Kidney epithelial cell (primary cell): ENCODE data around the gene TSSC4. TPM values are rescaled to one million over a fixed set of nuclear protein-coding genes. Genes with fewer than 3 reads are reported as not detected.

Experiments
- DNase-seq: peaks from one replicate; pipeline ENCODE4 v3.0.0-alpha.2; 2010; ENCODE audit warnings: low read depth
- H3K27me3 ChIP-seq: 2 replicates; pipeline ENCODE4 v1.6.0; 2011; ENCODE audit warnings: low read length; ENCODE audit not compliant: control insufficient read depth, insufficient read depth
- H3K36me3 ChIP-seq: 2 replicates; pipeline ENCODE4 v1.5.1; 2011; ENCODE audit warnings: low read length; ENCODE audit not compliant: control insufficient read depth, insufficient read depth
- H3K4me3 ChIP-seq: 2 replicates; pipeline ENCODE4 v1.5.1; 2011; ENCODE audit warnings: low read depth, mild to moderate bottlenecking, control low read depth, low read length
- total RNA-seq: library from RNA; depleted of rRNA; stranded (reverse); fragments of >200 nt; gene quantifications from 2 replicates; pipeline ENCODE4 v1.2.3, GENCODE V29; 2015
- TF ChIP-seq, protein P1 (sequence below): IDR thresholded peaks from 2 replicates; pipeline ENCODE4 v1.5.1; 2011; ENCODE audit warnings: mild to moderate bottlenecking, moderate library complexity, low read length, control low read depth, inconsistent platforms; ENCODE audit not compliant: insufficient read depth, poor library complexity, severe bottlenecking

Gene TSSC4
- total RNA-seq, 1 donor from 2014 or later, result 62.0 TPM

DNA sequence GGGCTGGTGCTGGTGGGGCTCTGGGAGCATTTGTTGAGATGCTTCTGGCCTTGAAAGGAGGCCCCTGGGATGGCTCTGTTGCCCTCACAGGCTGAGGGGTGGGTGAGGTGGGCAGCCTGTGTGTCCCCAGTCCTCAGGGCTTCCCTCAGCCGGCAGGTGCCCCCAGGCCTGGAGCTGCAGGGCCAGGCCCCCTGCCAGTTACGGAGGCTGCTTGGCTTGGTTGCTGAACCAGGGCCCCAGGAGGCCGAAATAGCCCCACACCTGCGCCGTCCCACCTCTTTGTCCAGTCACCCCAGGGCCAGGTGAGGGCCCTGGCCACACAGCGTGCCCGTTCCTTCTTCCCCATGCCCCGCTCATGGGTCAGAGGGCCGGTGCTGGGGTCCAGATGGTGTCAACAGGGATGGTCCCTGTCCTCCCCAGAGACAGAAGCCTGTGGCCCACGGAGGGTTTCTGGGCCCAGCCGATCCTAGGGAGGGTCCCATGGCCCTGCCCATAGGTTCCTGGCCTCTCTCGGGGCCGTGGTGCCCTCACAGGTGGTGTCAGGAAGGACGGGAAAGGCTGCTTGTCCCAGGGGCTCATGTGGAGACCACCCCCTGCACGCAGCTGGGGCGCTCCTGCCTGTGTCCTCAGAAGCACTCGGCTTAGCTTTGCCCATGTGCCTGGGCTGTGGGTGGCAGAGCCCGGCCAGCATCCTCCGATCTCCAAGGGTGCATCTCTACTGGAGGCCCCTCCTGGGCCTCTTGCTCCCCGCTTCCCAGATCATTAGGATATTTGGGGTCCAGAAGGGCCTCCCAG is 9.2 kb upstream of the TSSC4 start:
- Histone ChIP-seq H3K27me3 (no peaks in the 10 kb centered on the region), H3K4me3 (no peak overlapping the region), H3K36me3 (peaks cover 2% of the 10 kb centered on the region)
- DNase-seq, result no peak
- TF ChIP-seq, protein P1, sequence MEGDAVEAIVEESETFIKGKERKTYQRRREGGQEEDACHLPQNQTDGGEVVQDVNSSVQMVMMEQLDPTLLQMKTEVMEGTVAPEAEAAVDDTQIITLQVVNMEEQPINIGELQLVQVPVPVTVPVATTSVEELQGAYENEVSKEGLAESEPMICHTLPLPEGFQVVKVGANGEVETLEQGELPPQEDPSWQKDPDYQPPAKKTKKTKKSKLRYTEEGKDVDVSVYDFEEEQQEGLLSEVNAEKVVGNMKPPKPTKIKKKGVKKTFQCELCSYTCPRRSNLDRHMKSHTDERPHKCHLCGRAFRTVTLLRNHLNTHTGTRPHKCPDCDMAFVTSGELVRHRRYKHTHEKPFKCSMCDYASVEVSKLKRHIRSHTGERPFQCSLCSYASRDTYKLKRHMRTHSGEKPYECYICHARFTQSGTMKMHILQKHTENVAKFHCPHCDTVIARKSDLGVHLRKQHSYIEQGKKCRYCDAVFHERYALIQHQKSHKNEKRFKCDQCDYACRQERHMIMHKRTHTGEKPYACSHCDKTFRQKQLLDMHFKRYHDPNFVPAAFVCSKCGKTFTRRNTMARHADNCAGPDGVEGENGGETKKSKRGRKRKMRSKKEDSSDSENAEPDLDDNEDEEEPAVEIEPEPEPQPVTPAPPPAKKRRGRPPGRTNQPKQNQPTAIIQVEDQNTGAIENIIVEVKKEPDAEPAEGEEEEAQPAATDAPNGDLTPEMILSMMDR, result no peak

DNA sequence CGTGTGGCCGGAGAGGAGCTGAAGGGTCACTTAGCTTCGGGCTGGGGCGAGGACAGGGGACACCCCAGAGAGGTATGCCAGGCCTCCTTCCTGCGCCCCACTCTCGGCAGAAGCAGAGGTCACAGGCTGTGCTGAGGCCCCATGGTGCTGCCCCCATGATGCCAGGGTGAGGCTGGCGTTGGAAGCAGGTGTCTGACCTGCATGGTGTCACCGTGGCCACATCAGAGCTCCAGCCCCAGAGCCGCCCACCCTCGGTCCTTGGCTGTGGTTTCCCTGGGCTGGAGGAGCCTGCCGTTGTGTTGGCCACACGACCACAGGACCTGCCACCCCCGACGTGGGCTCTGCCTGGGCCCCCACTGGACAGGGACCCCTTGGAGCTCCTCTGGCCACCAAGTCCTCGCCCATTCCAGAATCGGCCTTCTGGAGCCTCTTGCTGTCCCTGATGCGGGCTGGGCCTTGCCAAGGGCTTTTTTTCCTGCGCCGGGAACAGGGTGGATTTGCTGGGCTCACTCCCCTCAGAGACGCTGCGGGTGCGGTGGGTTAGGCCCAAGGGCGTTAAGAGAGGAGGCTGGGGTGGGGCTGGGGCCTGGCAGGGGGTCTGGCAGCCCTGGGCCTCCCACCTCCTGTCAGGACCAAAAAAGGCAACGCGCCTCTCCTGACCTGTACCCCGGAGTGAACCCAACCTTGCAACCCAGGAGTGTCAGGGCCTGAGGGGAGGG is 8.2 kb upstream of the TSSC4 start:
- TF ChIP-seq, protein P1, result no peak

DNA sequence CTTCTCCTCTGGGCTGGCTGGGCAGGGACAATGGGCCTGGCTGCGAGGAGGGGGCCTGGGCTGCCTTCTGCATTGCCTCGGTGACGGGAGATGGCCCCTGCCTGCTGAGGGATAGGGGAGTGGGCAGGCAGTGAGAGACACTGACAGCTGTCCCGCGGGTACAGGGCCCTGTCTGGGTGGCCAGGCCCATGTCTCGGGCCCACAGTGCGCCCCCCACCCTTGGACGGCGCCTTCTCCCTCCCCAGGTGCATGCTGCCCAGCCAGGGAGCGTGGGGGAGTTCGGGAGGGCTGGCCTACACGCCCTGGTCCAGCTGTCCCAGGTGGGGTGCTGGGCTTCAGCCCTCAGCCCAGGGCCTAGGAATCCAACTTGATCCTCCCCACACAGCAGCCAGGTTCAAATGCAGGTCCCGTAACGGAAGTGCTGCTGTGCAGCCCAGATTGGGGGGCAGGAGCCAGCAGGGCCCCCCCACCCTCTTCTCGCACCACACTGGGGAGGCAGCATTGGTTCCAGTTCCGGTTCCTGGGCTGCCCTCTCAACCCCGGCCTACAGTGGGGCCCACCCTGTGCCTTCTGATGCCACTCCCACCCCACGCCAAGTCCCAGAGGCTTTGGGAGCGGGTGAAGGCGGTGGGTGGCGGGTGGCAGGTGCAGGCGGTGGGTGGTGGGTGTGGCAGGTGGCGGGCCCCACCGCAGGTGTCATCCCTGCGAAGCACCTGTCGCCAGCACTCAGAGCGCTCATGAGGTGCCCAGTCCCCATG is 7.3 kb upstream of the TSSC4 start:
- Histone ChIP-seq H3K27me3 (no peaks in the 10 kb centered on the region), H3K4me3 (no peak overlapping the region), H3K36me3 (peaks cover 2% of the 10 kb centered on the region)
- no peak for DNase-seq
- TF ChIP-seq, protein P1, result no peak

More for the DNA sequence above, 8.2 kb upstream of the TSSC4 start:
- peaks cover 2% of the 10 kb centered on the region for H3K36me3 ChIP-seq
- no peak for DNase-seq
- H3K27me3 ChIP-seq, result no peaks in the 10 kb centered on the region
- H3K4me3 ChIP-seq, result no peak overlapping the region

DNA sequence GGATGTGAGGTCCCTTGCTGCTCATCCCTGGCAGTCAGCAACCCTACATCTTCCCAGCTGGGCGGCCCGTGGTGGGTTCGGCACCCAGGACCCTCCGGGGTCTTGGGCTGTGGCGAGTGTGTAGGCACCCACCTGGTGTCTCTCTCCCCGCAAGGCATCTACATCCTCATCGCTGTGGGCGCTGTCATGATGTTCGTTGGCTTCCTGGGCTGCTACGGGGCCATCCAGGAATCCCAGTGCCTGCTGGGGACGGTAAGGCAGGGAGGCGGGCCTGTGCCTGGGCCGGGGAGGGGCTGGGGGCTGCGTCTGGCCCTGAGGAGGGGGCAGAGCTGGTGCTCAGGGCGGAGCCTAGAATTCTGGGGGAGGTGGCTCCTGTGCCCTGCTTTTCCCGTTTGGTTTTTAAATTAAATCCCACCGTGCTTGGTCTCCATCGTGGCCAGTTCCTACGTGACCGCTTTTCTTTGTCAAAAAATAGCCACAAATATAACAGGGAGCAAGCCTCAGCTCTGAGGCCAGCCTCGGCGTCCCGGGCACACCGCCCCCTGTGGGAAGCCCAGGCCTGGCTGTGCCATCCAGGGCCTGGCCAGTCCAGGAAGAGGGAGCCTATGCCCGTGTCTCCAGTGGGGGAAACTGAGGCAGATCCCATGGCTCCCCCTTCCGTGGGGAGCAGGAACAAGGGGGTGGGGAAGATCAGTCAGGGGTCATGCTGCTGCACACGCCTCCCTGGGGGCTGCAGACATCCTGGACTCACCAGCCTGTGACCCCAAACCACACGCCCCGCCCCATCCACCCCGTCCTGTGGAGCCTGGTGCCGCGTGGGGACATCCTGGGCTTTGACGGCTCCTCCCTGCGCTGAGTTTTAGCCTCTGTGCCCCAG is 6.4 kb upstream of the TSSC4 start:
- H3K27me3 ChIP-seq, result no peaks in the 10 kb centered on the region
- TF ChIP-seq, protein P1, result no peak
- no peak overlapping the region for H3K4me3 ChIP-seq
- DNase-seq, result no peak
- H3K36me3 ChIP-seq, result peaks cover 2% of the 10 kb centered on the region

DNA sequence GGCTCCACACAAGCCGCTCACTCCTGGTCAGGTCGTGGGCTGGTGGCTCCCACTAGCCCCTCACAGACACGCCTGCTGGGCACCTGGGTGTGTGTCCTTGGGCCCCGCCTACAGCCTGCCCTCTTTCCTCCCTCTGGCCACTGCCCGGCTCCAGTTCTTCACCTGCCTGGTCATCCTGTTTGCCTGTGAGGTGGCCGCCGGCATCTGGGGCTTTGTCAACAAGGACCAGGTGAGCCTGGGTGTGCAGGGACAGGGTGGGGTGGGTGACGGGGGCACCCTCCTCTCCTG is 5.8 kb upstream of the TSSC4 start:
- H3K36me3 ChIP-seq, result peaks cover 2% of the 10 kb centered on the region
- TF ChIP-seq, protein P1, result no peak
- no peaks in the 10 kb centered on the region for H3K27me3 ChIP-seq
- H3K4me3 ChIP-seq, result no peak overlapping the region
- no peak for DNase-seq
